ENCODE measurements around the gene CFAP90.
A peak's percentile ranks its signal among the peaks of the same experiment; 100 is the strongest.

CFAP90 gene, protein sequence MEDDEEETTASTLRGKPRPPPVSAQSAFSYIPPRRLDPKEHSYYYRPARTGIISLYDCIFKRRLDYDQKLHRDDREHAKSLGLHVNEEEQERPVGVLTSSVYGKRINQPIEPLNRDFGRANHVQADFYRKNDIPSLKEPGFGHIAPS

DNA sequence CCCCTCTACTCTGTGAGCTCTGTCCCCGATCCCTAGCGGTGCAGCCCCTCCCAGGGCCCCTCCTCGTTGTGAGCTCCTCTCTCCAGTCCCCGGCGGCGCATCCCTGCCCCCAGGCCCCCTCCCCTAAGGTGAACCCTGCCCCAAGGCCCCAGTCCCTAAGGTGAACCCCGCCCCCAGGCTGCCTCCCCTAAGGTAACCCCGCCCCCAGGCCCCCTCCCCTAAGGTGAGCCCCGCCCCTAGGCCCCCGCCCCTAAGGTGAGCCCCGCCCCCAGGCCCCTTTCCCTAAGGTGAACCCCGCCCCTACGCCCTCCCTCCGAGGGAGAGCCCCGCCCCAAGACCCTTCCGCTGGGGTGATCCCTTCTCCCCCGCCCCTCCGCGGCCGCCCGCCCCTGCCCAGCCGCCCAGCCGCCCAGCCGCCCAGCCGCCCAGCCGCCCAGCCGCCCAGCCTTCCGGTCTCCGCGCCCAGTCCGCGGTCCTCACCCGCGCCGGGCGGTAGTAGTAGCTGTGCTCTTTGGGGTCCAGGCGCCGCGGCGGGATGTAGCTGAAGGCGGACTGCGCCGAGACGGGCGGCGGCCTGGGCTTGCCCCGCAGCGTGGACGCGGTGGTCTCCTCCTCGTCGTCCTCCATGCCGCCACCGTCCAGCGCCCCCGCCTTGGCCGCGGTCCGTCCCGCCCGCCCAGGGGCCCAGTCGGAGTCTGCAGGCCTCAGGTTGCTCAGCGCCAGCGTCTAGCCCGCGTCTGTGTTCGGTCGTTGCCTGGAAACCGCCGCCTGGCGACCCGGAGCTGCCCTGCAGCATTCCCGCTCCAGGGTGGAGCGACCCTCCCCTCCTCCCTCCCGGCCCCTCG, at the start of gene CFAP90:
Gene CFAP90 (minus strand): TSS at position 739 of the 845 bp plus-strand sequence. CDS start 112 bp downstream, at position 627.
- DNase-seq: peak; percentile 28

- DNase-seq: peak; percentile 77
These were observed 46.2 kb upstream of the CFAP90 start for GRCh38 chr5:7897014-7897600.

GRCh38 chr5:7894860-7895259, 43.9 kb upstream of the CFAP90 start:
- no peak for DNase-seq

GRCh38 chr5:7894439-7894838, 43.5 kb upstream of the CFAP90 start:
- DNase-seq: no peak

DNA sequence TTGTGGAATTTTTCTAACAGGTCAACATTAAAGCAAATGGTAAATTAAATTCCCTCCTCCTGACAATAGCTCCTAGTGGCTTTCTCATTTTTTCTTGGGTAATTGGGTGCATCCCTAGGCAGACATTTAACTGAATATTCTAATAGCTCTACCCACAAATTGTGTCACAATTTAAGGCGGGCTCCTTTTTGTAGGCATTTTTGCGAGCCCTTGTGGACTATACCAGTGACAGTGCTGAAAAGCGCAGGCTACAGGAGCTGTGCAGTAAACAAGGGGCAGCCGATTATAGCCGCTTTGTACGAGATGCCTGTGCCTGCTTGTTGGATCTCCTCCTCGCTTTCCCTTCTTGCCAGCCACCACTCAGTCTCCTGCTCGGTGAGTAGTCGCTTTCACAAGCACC, 38.0 kb upstream of the CFAP90 start:
- DNase-seq: no peak

- peak; percentile 69 for DNase-seq
These were observed 36.0 kb upstream of the CFAP90 start for GRCh38 chr5:7886849-7887475.

- no peak for DNase-seq
These were observed 33.7 kb upstream of the CFAP90 start for GRCh38 chr5:7884491-7885267.

- DNase-seq: no peak
These were observed 32.0 kb upstream of the CFAP90 start for GRCh38 chr5:7882926-7883325.

DNA sequence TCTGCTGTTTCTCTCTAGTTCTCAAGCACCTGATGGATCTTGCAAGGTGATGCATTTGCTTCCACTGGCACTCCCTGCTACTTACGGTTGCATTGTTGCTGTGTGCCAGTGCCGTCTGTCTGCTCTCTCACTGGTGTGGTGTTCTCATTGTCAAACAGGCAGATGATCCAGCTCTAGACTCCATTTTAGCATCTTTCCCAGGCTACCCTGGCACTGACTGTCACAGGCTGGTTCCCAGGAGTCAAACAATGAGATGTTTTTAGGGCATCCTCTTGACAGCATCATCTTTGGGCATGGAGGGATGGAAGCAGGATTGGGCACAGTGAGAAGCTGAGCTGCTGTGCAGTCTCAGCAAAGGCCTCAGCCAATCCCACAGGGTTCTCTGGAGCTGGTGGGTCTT, 30.9 kb upstream of the CFAP90 start:
- DNase-seq: no peak

GRCh38 chr5:7881091-7881490, 30.2 kb upstream of the CFAP90 start:
- DNase-seq: peak; percentile 20

DNA sequence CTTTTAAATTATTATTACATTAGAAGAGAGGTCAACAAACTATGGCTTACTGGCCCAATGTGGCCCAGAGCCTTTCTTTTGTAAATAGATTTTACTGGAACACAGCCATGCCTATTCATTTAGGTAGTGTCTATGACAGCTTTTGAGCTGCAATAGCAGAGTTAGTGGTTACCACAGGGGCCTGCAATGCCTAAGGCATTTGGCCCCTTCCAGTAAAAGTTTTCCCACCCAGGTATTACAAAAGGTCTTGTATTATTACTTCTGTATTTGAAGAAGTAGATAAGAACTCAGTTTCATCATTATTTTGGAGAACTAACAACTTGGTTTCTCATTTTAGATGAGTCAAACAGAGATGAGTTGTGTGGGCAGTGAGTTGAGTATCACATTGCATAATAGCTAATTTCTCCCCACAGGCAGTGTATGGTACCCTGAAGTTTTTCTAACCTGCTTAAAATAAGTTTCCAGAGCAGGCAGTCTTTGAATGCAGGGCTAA, 27.5 kb upstream of the CFAP90 start:
- DNase-seq: peak; percentile 60

DNA sequence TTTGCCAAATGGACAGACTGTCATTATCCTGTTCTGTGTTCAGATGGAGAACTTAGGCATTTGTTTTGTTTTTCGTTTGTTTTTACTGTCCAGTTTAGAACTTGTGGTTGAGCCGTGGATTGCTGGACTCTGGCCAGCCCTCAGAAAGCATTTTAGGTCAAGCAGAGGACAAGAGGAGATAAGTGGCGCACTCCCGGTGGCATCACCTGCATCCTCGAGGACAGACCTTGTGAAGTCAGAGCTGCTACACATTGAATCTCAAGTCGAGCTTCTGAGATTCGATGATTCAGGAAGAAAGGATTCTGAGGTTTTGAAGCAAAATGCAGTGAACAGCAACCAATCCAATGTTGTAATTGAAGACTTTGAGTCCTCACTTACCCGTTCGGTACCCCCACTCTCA, 26.9 kb upstream of the CFAP90 start:
- no peak for DNase-seq

GRCh38 chr5:7876867-7877266, 25.9 kb upstream of the CFAP90 start:
- no peak for DNase-seq

GRCh38 chr5:7875151-7875550, 24.2 kb upstream of the CFAP90 start:
- DNase-seq: no peak

- DNase-seq: no peak
These were observed 23.7 kb upstream of the CFAP90 start for GRCh38 chr5:7874639-7875038.

GRCh38 chr5:7873216-7873615, 22.3 kb upstream of the CFAP90 start:
- DNase-seq: no peak

- DNase-seq: no peak
These were observed 21.7 kb upstream of the CFAP90 start for GRCh38 chr5:7872517-7873130.

DNA sequence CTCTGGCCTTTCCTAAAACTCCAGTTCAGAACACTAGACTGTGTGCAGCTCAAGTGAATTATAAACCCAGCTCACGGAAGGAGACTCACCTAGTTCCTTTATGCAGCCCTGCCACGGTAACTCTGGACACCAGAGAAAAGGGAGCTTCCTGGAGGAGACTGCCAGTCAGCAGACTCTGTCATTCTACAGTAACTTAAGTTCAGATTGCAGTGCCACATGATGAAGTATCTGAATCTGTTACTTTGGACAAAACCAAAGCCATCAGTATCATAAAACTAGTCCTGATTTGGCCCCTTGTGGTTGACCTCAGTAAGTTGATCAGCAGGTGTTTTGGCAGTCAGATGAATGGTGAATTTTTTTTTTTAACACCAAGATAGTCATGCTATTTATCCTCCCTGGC, 20.7 kb upstream of the CFAP90 start:
- peak; percentile 27 for DNase-seq

- DNase-seq: peak; percentile 35
These were observed 18.7 kb upstream of the CFAP90 start for GRCh38 chr5:7869474-7870136.

DNA sequence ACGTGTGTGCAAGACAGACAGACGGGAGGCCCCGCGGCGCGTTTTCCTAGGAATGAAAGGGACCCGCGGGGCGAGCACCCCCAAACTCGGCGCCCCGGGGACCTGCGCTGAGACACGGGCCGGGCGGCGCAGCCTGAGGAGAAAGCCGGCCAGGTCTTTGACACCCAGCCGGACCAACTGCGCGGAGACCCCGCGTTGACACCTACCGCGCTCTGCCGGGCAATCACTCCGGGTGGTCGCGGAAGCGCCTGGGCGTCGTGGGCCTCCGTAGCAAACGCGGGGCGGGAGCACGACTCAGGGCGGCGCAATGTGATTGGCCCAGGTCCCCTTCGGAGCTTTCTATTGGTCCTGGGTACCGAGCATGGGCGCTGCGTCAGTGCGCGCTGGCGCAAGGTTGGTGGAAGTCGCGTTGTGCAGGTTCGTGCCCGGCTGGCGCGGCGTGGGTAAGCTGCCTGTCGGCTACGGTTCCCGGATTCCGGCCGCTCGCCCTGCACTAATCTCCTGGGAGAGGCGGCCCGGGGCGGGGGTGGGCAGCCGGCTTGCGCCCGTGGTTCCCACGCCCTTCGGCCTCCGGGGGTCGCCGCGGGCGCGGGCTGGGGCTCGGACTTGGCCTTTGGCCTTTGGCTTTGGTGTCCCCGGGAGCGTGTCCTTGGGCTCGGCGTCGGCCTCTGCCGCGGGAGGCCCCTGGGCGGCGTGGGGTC, 18.0 kb upstream of the CFAP90 start, which contains the start of the genes FASTKD3 and MTRR:
Gene FASTKD3 (minus strand): TSS at position 259 of the 701 bp plus-strand sequence. CDS start 948 bp downstream, outside the sequence.
Gene MTRR (plus strand): TSS at position 376 of the 701 bp plus-strand sequence. CDS start 1,647 bp downstream, outside the sequence.
- DNase-seq: peak; percentile 97

- no peak for DNase-seq
These were observed 17.5 kb upstream of the CFAP90 start for GRCh38 chr5:7868427-7868772.
